GM18858 (cell line): ENCODE measurements around the gene TNRC18.
"Not testable (repeated sequence)": the region's sequence is repeated elsewhere in the genome, so short reads cannot be mapped to it uniquely, and the experiment has no call there.

ENCODE experiments used
- ATAC-seq: cut with Tn5 transposase; IDR thresholded peaks from one replicate; pipeline ENCODE4 v1.9.1; 2021; ENCODE audit not compliant: unreplicated experiment

TNRC18 gene

GRCh38 chr7:5295039-5296014 is 128.3 kb downstream of the TNRC18 start:
- ATAC-seq = no peak

- ATAC-seq = no peak
Measured at GRCh38 chr7:5294169-5294987, 129.3 kb downstream of the TNRC18 start.

DNA sequence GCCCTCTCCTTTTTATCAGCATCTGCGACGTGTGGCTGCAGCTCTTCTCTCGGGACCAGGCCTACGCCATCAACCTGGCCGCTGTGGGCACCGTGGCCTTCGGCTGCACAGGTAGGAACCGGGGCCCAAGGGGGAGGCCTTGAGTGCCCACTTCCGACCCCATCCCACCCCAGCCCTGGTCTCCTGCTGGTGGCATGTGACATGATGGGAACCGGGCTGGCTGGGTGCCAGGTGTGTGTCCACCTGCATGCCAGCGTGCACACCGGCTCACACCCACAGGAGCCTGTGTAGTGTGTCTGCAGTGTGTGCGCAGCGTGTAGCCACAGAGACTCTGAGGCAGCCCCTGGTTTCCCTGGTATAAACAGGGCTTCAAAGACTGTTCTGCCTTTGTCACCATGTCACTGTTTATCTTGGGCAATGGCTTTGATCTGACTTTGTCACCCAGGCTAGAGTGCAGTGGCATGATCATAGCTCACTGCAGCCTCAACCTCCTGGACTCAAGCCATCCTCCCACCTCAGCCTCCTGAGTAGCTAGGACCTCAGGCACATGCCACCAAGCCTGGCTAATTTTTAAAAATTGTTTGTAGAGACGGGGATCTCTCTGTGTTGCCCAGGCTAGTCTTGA is 131.8 kb downstream of the TNRC18 start:
- ATAC-seq = not testable (repeated sequence)

GRCh38 chr7:5291301-5291700 is 132.3 kb downstream of the TNRC18 start:
- no peak for ATAC-seq

DNA sequence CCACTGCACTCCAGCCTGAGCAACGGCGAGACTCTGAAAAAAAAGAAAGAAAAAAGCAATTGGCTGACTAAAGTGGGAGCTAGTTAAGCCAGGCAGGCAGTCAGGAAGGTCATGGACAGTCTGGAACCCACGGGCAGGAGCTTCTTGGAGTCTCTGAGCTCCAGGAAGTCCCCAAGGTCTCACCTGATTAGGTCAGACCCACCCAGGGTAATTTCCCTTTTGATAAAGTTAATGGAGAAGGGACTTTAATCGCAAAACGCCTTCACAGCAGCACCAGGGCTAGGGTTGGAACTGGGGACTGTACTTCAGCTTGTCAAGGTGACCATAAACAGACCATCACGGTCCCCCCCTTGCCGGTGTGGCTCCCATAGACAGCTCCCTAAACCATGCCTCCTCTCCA is 134.3 kb downstream of the TNRC18 start:
- ATAC-seq = no peak

- ATAC-seq = not testable (repeated sequence)
Measured at GRCh38 chr7:5288560-5288959, 135.1 kb downstream of the TNRC18 start.

DNA sequence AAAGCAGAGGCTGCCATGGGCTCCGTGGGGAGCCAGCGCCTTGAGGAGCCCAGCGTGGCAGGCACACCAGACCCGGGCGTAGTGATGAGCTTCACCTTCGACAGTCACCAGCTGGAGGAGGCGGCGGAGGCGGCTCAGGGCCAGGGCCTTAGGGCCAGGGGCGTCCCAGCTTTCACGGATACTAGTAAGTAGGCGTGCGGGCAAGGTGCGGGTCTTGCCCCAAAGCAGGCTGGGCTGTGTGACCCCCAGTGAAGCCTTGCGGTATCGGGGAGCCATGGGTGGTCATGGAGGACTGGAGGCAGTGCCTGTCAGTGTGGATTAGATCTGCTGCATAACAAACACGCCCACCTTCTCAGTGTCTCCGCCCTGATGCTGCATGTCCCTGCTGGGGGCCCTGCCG is 135.8 kb downstream of the TNRC18 start:
- ATAC-seq = no peak

DNA sequence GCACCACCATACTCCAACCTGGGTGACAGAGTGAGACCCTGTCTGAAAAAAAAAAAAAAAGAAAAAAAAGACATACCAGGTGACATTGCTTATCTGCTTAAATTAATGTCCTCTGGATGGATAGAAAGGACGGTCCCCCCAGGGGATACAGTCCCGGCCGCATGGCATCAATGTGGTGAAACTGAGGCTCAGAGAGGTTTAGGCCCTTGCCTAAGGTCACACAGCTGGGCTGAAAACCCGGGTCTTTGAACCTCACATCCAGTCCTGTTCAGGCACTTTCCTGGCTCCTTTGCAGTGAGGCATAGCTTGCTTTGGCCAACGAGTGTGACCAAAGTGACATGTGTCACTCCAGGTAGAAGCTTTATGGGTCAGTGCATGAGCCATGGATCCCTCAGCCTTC is 136.3 kb downstream of the TNRC18 start:
- ATAC-seq = not testable (repeated sequence)

- ATAC-seq = no peak
Measured at GRCh38 chr7:5286933-5287332, 136.7 kb downstream of the TNRC18 start.

- no peak for ATAC-seq
Measured at GRCh38 chr7:5284304-5285281, 139.0 kb downstream of the TNRC18 start.

DNA sequence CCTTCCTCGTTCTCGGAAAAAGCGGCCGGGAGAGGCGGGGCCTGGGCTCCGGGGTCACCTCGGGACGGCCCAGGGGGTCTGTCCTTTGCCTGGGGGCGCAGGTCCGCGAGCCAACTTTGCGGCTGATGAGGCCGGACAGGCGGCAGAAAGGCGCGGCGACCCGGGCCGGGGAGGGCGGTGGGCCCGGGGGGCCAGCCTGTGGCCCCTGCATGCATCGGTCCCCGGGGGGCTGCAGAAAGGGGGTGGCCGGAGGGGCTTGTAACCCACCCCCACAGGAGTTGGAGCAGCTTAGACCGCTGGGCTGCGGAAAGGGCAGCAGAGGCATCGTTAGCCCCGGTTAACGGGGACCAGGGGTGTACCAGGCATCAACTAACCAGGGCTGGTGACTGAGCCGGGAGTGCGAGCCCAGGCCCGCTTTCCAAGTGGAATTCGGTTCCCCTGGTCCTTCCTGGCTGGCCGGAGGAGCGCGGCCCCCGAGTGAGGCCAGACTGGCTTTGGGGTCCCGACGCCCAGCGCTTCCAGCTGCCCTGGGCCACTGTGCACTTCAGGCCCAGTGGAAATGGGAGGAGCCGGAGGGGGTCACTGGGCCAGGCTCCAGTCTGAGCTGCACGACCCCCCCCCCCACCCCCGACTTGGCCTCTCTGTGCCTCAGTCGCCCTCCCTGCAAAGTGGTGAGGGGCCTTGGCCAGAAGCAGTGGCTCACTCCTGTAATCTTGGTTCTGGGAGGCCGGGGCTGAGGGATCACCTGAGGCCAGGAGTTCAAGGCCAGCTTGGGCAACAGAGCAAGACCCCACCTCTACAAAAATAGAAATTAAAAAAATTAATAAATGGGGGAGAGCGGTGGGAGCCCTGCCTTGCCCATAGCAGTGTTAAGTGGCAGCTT is 140.0 kb downstream of the TNRC18 start:
- no peak for ATAC-seq

DNA sequence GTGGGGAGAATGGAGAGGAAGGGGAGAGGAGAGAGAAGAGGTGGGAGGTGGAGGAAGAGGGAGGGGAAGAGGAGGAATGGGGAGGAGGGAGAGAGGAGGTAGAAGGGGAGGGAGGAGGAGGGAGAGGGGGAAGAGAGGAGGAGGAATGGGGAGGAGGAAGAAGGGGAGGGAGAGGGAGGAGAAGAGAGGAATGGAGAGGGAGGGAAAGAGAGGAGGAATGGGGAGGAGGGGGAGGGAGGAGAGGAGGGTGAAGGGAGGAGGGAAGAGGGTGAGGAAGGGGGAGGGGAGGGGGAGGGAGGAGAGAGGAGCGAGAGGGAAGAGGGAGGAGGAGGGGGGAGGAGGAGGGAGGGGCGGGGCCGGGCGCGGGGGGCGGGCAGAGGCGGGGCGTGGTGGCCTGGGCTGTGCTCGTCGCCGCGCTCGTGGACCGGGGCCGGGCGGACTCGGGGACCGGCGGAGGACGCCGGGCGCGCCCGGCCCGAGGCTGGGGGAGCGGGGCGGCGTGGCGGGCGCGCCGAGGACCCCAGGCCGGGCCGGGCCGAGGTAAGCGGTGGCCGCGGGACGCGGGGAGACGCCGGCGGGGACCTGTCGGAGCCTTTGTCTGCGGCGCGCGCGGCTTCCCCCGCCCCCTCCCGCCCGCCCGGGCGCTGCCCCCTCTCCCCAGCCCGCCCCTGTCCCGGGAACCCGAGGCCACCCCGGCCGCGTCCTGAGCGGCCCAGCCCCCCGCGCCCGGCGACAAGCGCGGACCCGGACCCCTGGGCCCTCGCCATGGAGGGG is 140.9 kb downstream of the TNRC18 start, which contains the start of gene SLC29A4:
Gene SLC29A4, plus strand, starts transcription at position 401 of the 774 bp plus-strand sequence. CDS start 4,874 bp downstream, outside the sequence.
- no peak for ATAC-seq

- ATAC-seq = not testable (repeated sequence)
Measured at GRCh38 chr7:5281598-5282500, 141.8 kb downstream of the TNRC18 start.

DNA sequence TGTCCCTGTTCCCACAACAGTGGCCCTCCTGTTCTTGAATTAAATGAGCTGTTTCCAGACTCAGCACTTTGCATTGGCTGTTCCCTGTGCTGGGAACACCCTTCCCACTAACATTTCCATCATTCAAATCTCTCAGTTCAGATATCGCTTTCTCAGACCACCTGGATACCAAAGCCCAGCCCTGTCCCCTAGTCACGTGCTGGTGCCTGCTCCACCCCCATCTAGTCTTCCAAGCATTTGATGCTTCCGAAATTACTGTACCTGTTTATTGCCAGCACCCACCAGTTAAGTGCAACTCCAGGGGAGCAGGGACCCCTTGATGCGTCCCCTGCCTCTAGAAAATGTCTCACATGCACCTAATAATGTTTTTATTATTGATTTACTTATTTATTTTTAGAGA is 143.9 kb downstream of the TNRC18 start:
- no peak for ATAC-seq

DNA sequence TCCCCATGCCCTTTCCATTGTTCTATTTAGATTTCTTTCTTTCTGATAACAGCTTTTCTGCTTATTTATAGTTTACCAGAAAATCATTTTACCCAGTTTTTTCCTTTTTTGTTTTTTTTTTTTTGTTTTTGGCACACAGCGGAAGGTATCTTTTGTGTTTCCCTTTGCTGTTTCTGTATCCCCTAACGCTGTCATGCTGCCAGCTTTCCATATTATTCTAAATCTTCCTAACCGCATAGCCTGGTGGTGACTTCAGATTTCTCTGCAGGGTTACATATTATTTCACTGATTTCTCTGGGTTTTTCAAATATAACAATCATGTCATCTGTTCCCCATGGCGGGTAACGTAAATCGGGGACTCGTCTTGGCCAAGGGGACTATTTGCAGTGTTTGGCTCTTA is 144.9 kb downstream of the TNRC18 start:
- ATAC-seq = no peak

- ATAC-seq = no peak
Measured at GRCh38 chr7:5276611-5277010, 147.0 kb downstream of the TNRC18 start.

DNA sequence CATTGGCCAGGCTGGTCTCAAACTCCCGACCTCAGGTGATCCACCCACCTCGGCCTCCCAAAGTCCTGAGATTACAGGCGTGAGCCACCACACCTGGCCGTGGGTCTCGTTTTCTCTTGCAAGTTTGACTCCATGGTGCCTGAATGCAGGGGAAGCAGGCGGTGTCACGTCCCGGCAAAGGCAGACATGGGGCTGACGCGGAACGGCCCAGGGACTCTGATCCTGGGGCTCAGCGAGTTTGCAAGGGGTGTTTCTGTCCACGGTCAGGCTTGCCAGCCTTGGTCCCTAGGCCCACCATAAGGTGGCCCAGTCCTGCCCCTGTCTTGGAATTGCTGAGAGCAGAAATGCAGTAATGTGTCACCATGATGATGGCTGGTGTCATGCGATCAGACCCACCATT is 147.5 kb downstream of the TNRC18 start:
- not testable (repeated sequence) for ATAC-seq
